Measurements from ENCODE around the gene SPATA16. TPM values are rescaled to one million over a fixed set of nuclear protein-coding genes. Genes with fewer than 3 reads are reported as not detected.

The SPATA16 gene
- polyA plus RNA-seq, 1 donor from 2014 or later: not detected

- no peak overlapping the region for H2AFZ ChIP-seq (ENCODE audit: low read depth, low read length)
- H3K36me3 ChIP-seq (ENCODE audit: insufficient read depth, low read length): no peaks in the 10 kb centered on the region
- TF ChIP-seq REST (IDR thresholded peaks at IDR 0.05; ENCODE audit: borderline replicate concordance): no peak
- TF ChIP-seq MXI1 (conservative IDR thresholded peaks at IDR 0.05; ENCODE audit: poor library complexity, severe bottlenecking): no peak
- TF ChIP-seq CTCF (IDR thresholded peaks at IDR 0.05; ENCODE audit: poor library complexity, severe bottlenecking): no peak
- no peak for TF ChIP-seq POLR2AphosphoS5 (IDR thresholded peaks at IDR 0.05)
Observed at GRCh38 chr3:173043757-173044156, 97.3 kb downstream of the SPATA16 start.

GRCh38 chr3:173038484-173038871 lies 102.6 kb downstream of the SPATA16 start:
- Histone ChIP-seq H3K79me2 (replicated peaks; ENCODE audit: insufficient read depth, low read length) (no peaks in the 10 kb centered on the region), H3K9me3 (ENCODE audit: low read length) (no peaks in the 10 kb centered on the region), H3F3A (ENCODE audit: insufficient read depth, low read length, poor library complexity, severe bottlenecking) (no peaks in the 10 kb centered on the region), H3K9me2 (ENCODE audit: insufficient read depth, low read length) (no peaks in the 10 kb centered on the region), H2AFZ (ENCODE audit: low read depth, low read length) (no peak overlapping the region), H3K4me3 (ENCODE audit: low read length) (no peak overlapping the region), H3K9ac (ENCODE audit: low read length) (no peak overlapping the region), H3K4me2 (ENCODE audit: low read length) (no peak overlapping the region), H3K36me3 (ENCODE audit: insufficient read depth, low read length) (no peaks in the 10 kb centered on the region), H3K27me3 (ENCODE audit: insufficient read depth, low read depth, low read length) (no peaks in the 10 kb centered on the region), H3K27ac (ENCODE audit: low read length) (no peak overlapping the region), H4K20me1 (ENCODE audit: insufficient read depth) (no peaks in the 10 kb centered on the region)
- no peak for TF ChIP-seq REST (IDR thresholded peaks at IDR 0.05; ENCODE audit: borderline replicate concordance)
- TF ChIP-seq RAD21 (conservative IDR thresholded peaks at IDR 0.05): no peak
- TF ChIP-seq EZH2 (IDR thresholded peaks at IDR 0.05; ENCODE audit: borderline replicate concordance, insufficient read depth, low read length, poor library complexity, severe bottlenecking): no peak
- TF ChIP-seq CTCF (IDR thresholded peaks at IDR 0.05; ENCODE audit: poor library complexity, severe bottlenecking): no peak
- no peak for TF ChIP-seq SMC3 (conservative IDR thresholded peaks at IDR 0.05; ENCODE audit: poor library complexity)
- no peak for TF ChIP-seq MXI1 (conservative IDR thresholded peaks at IDR 0.05; ENCODE audit: poor library complexity, severe bottlenecking)
- TF ChIP-seq TAF1 (IDR thresholded peaks at IDR 0.05; ENCODE audit: low read depth): no peak
- TF ChIP-seq POLR2AphosphoS5 (IDR thresholded peaks at IDR 0.05): no peak
- no peak for TF ChIP-seq EP300 (conservative IDR thresholded peaks at IDR 0.05; ENCODE audit: poor library complexity, severe bottlenecking)

More at GRCh38 chr3:173043757-173044156, 97.3 kb downstream of the SPATA16 start:
- Histone ChIP-seq H3K9me3 (ENCODE audit: low read length) (no peaks in the 10 kb centered on the region), H3K79me2 (replicated peaks; ENCODE audit: insufficient read depth, low read length) (no peaks in the 10 kb centered on the region), H3K9me2 (ENCODE audit: insufficient read depth, low read length) (no peaks in the 10 kb centered on the region), H3K27me3 (ENCODE audit: insufficient read depth, low read depth, low read length) (no peaks in the 10 kb centered on the region), H3K9ac (ENCODE audit: low read length) (no peak overlapping the region), H3K4me2 (ENCODE audit: low read length) (no peak overlapping the region), H4K20me1 (ENCODE audit: insufficient read depth) (no peaks in the 10 kb centered on the region), H3K4me3 (ENCODE audit: low read length) (no peak overlapping the region), H3K27ac (ENCODE audit: low read length) (no peak overlapping the region), H3F3A (ENCODE audit: insufficient read depth, low read length, poor library complexity, severe bottlenecking) (no peaks in the 10 kb centered on the region)

Data from neural cell (in vitro differentiated cells).